SK-N-SH treated with all-trans-retinoic acid at 6 μM for 48 hours (cell line): ENCODE results near the gene PPP4C.
A peak's percentile ranks its signal among the peaks of the same experiment; 100 is the strongest.
"Not testable (repeated sequence)": the region's sequence is repeated elsewhere in the genome, so short reads cannot be mapped to it uniquely, and the experiment has no call there.

ENCODE experiments used
- ATAC-seq: fragments of 200-7000 bp; cut with Tn5 transposase; 3 replicates; pipeline ENCODE4 v1.9.1; 2020; ENCODE audit warnings: mild to moderate bottlenecking, moderate library complexity
- ARNTL ChIP-seq: fragments of 450-650 bp; formaldehyde crosslinking; IDR thresholded peaks from 2 replicates; pipeline ENCODE4 v1.5.0; 2020; ENCODE audit warnings: low read depth, mild to moderate bottlenecking, moderate library complexity, borderline replicate concordance
- BACH2 ChIP-seq: fragments of 250-450 bp; sonication (Bioruptor Pico); IDR thresholded peaks from 2 replicates; pipeline ENCODE4 v1.9.0; 2021; ENCODE audit warnings: mild to moderate bottlenecking, borderline replicate concordance
- CREB5 ChIP-seq: fragments of 250-450 bp; sonication (Bioruptor Pico); IDR thresholded peaks from 2 replicates; pipeline ENCODE4 v1.5.1; 2020; ENCODE audit warnings: low read depth, mild to moderate bottlenecking, moderate library complexity
- CSDC2 ChIP-seq: fragments of 250-450 bp; sonication (Bioruptor Pico); IDR thresholded peaks from 2 replicates; pipeline ENCODE4 v1.5.0; 2020; ENCODE audit warnings: mild to moderate bottlenecking, moderate library complexity
- ESRRG ChIP-seq: fragments of 250-450 bp; sonication (Bioruptor Pico); IDR thresholded peaks from 2 replicates; pipeline ENCODE4 v1.6.1; 2021; ENCODE audit warnings: mild to moderate bottlenecking
- GLIS3 ChIP-seq: fragments of 250-450 bp; sonication (Bioruptor Pico); IDR thresholded peaks from 2 replicates; pipeline ENCODE4 v1.5.0; 2020; ENCODE audit warnings: mild to moderate bottlenecking, moderate library complexity
- ISL1 ChIP-seq: fragments of 250-450 bp; sonication (Bioruptor Pico); IDR thresholded peaks from 2 replicates; pipeline ENCODE4 v2.1.2; 2022; ENCODE audit warnings: mild to moderate bottlenecking, moderate library complexity
- OSR1 ChIP-seq: fragments of 250-450 bp; sonication (Bioruptor Pico); IDR thresholded peaks from 2 replicates; pipeline ENCODE4 v1.8.0; 2022; ENCODE audit warnings: moderate library complexity, mild to moderate bottlenecking, inconsistent platforms
- PATZ1 ChIP-seq: fragments of 250-450 bp; sonication (Bioruptor Pico); IDR thresholded peaks from 2 replicates; pipeline ENCODE4 v1.8.0; 2020; ENCODE audit warnings: mild to moderate bottlenecking, moderate library complexity, borderline replicate concordance
- POU6F1 ChIP-seq: fragments of 250-450 bp; sonication (Bioruptor Pico); IDR thresholded peaks from 2 replicates; pipeline ENCODE4 v1.8.0; 2021; ENCODE audit warnings: low read depth, mild to moderate bottlenecking, moderate library complexity, borderline replicate concordance
- PPARA ChIP-seq: fragments of 250-450 bp; sonication (Bioruptor Pico); IDR thresholded peaks from 2 replicates; pipeline ENCODE4 v1.5.0; 2020; ENCODE audit warnings: mild to moderate bottlenecking, borderline replicate concordance
- RARB ChIP-seq: fragments of 250-450 bp; sonication (Bioruptor Pico); IDR thresholded peaks from 2 replicates; pipeline ENCODE4 v1.8.0; 2021; ENCODE audit warnings: mild to moderate bottlenecking, moderate library complexity
- SNAI2 ChIP-seq: fragments of 250-450 bp; sonication (Bioruptor Pico); IDR thresholded peaks from 2 replicates; pipeline ENCODE4 v1.5.0; 2020; ENCODE audit warnings: mild to moderate bottlenecking, moderate library complexity
- TCF4 ChIP-seq: fragments of 250-450 bp; sonication (Bioruptor Pico); IDR thresholded peaks from 2 replicates; pipeline ENCODE4 v1.8.0; 2021; ENCODE audit warnings: mild to moderate bottlenecking, moderate library complexity, borderline replicate concordance
- TOX ChIP-seq: fragments of 250-450 bp; sonication (Bioruptor Pico); IDR thresholded peaks from 2 replicates; pipeline ENCODE4 v1.8.0; 2021; ENCODE audit warnings: mild to moderate bottlenecking, moderate library complexity, borderline replicate concordance
- ZC3H10 ChIP-seq: fragments of 250-450 bp; sonication (Bioruptor Pico); IDR thresholded peaks from 2 replicates; pipeline ENCODE4 v1.5.1; 2021; ENCODE audit warnings: mild to moderate bottlenecking, moderate library complexity
- ZFP3 ChIP-seq: fragments of 250-450 bp; sonication (Bioruptor Pico); IDR thresholded peaks from 2 replicates; pipeline ENCODE4 v1.5.0; 2020; ENCODE audit warnings: mild to moderate bottlenecking, moderate library complexity
- ZFP30 ChIP-seq: fragments of 450-650 bp; formaldehyde crosslinking; IDR thresholded peaks from 2 replicates; pipeline ENCODE4 v1.5.0; 2022; ENCODE audit warnings: mild to moderate bottlenecking, moderate library complexity
- ZNF565 ChIP-seq: fragments of 450-650 bp; formaldehyde crosslinking; conservative IDR thresholded peaks from 2 replicates; pipeline ENCODE4 v1.5.0; 2020; ENCODE audit warnings: low read depth, mild to moderate bottlenecking, moderate library complexity
- ZNF70 ChIP-seq: fragments of 450-650 bp; formaldehyde crosslinking; IDR thresholded peaks from 2 replicates; pipeline ENCODE4 v1.5.0; 2020; ENCODE audit warnings: mild to moderate bottlenecking, moderate library complexity
- ZNF8 ChIP-seq: fragments of 450-650 bp; formaldehyde crosslinking; IDR thresholded peaks from 2 replicates; pipeline ENCODE4 v1.5.0; 2020; ENCODE audit warnings: mild to moderate bottlenecking, moderate library complexity

Gene PPP4C

GRCh38 chr16:30032083-30032819, 43.5 kb upstream of the PPP4C start:
- TF ChIP-seq ZNF70 (CRISPR knock-in tag), result no peak
- peak; percentile 74 for ATAC-seq

- ATAC-seq, result no peak
- TF ChIP-seq ZFP3 (CRISPR knock-in tag) (no peak), ZNF8 (CRISPR knock-in tag) (no peak), POU6F1 (no peak), TOX (CRISPR knock-in tag) (no peak), ZC3H10 (no peak), PPARA (CRISPR knock-in tag) (no peak)
Observed at GRCh38 chr16:30033270-30033669, 42.5 kb upstream of the PPP4C start.

GRCh38 chr16:30040221-30040620, 35.6 kb upstream of the PPP4C start:
- ATAC-seq, result no peak
- TF ChIP-seq OSR1 (CRISPR knock-in tag) (no peak), CSDC2 (CRISPR knock-in tag) (no peak)
- TF ChIP-seq, all 23 proteins: peak for 0

- not testable (repeated sequence) for ATAC-seq
Observed at GRCh38 chr16:30040690-30041089, 35.1 kb upstream of the PPP4C start.

- ATAC-seq, result peak; percentile 74
- TF ChIP-seq CSDC2 (CRISPR knock-in tag), result no peak
- no peak for TF ChIP-seq ZC3H10
- no peak for TF ChIP-seq POU6F1
- TF ChIP-seq RARB, result no peak
- no peak for TF ChIP-seq GLIS3
- TF ChIP-seq ISL1 (CRISPR knock-in tag), result no peak
- TF ChIP-seq PATZ1, result no peak
- no peak for TF ChIP-seq PPARA (CRISPR knock-in tag)
- TF ChIP-seq ESRRG, result no peak
- TF ChIP-seq ARNTL (CRISPR knock-in tag), result no peak
- no peak for TF ChIP-seq TOX (CRISPR knock-in tag)
- no peak for TF ChIP-seq ZNF565 (CRISPR knock-in tag)
- no peak for TF ChIP-seq ZNF8 (CRISPR knock-in tag)
- TF ChIP-seq BACH2 (CRISPR knock-in tag), result no peak
- TF ChIP-seq SNAI2 (CRISPR knock-in tag), result no peak
- no peak for TF ChIP-seq ZFP3 (CRISPR knock-in tag)
- no peak for TF ChIP-seq TCF4 (CRISPR knock-in tag)
- no peak for TF ChIP-seq ZFP30 (CRISPR knock-in tag)
- no peak for TF ChIP-seq CREB5
Observed at GRCh38 chr16:30041841-30042240, 34.0 kb upstream of the PPP4C start.
